ENCODE data around the gene KLRC3. TPM values are rescaled to one million over a fixed set of nuclear protein-coding genes. Genes with fewer than 3 reads are reported as not detected.
A peak's percentile ranks its signal among the peaks of the same experiment; 100 is the strongest.
"Not testable (repeated sequence)": the region's sequence is repeated elsewhere in the genome, so short reads cannot be mapped to it uniquely, and the experiment has no call there.

KLRC3 gene
- polyA plus RNA-seq, 1 donor from 2014 or later: not detected

DNA sequence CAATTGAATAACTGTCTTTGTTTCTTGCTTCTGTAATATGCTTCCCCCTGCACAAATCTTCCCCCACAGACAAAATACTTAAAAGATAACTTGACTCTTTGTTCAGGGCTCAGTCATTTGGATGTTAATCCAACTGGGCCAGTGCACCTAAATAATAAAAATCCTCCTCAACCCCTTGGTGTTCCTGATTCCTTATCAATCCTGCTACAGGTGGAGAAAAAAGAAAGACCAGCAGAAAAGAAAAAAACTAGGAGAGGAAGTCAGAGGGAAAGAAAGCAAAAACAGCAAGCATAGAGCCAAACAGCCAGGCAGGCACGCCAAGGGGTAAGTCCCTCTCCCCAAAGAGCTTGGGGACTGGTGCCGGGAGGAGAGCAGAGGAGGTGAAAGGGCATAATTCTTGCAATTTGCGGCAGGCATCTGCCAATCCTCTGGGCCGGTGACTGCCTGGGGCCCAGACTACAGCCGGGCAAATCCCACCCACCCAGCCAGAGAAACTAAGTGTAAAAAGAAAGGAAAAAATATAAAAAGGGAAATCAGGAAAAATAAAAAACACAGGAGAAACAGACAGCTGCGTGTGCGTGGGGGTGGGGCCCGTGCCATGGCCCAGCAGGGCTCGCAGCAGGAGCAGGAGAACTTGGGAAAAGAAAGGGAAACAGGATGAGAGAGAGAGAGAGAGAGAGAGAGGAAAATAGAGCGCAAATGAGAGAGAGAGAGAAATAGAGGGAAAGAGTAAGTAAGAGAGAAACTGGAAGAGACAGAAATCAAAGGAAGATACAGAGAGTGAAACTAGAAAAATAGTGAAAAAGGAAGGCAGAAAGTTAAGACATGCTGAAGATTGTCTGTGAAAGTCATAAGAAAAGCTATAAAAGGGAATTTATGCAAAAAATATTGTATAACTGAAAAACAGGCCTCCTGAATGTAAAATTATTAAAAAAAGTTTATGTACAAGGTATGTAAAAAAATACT, 51.9 kb downstream of the KLRC3 start:
- H3K4me3 Mint-ChIP-seq: no peak overlapping the region
- H3K27me3 Mint-ChIP-seq: peaks cover 2% of the 10 kb centered on the region
- H3K9me3 Mint-ChIP-seq: peaks cover 0 to 4% (median 3%) of the 10 kb centered on the region in 3 donors
- H3K4me1 Mint-ChIP-seq: peaks cover 9 to 17% (median 10%) of the 10 kb centered on the region in 3 donors
- peaks cover 3% of the 10 kb centered on the region for H3K36me3 Mint-ChIP-seq
- peak overlapping the region in 1 of 3 donors; percentile 57 for H3K27ac Mint-ChIP-seq

GRCh38 chr12:10367714-10368113, 52.7 kb downstream of the KLRC3 start:
- H3K4me1 Mint-ChIP-seq: peaks cover 6 to 14% (median 9%) of the 10 kb centered on the region in 3 donors
- H3K27me3 Mint-ChIP-seq, H3K9me3 Mint-ChIP-seq, H3K27ac Mint-ChIP-seq, H3K4me3 Mint-ChIP-seq, H3K36me3 Mint-ChIP-seq: not testable (repeated sequence)

GRCh38 chr12:10366875-10367274, 53.5 kb downstream of the KLRC3 start:
- peaks cover 6 to 7% (median 7%) of the 10 kb centered on the region in 3 donors for H3K4me1 Mint-ChIP-seq
- H3K27ac Mint-ChIP-seq: no peak overlapping the region
- H3K36me3 Mint-ChIP-seq: peaks cover 3% of the 10 kb centered on the region
- peaks cover 2% of the 10 kb centered on the region for H3K27me3 Mint-ChIP-seq
- H3K4me3 Mint-ChIP-seq: no peak overlapping the region
- peaks cover 0 to 4% (median 3%) of the 10 kb centered on the region in 3 donors for H3K9me3 Mint-ChIP-seq

- Mint-ChIP-seq H3K9me3 (peaks cover 0 to 4% (median 3%) of the 10 kb centered on the region in 3 donors), H3K4me3 (no peak overlapping the region), H3K4me1 (peaks cover 5 to 8% (median 6%) of the 10 kb centered on the region in 3 donors), H3K36me3 (peaks cover 3% of the 10 kb centered on the region), H3K27ac (no peak overlapping the region), H3K27me3 (peaks cover 2% of the 10 kb centered on the region)
Observed at GRCh38 chr12:10365696-10366405, 54.5 kb downstream of the KLRC3 start.

DNA sequence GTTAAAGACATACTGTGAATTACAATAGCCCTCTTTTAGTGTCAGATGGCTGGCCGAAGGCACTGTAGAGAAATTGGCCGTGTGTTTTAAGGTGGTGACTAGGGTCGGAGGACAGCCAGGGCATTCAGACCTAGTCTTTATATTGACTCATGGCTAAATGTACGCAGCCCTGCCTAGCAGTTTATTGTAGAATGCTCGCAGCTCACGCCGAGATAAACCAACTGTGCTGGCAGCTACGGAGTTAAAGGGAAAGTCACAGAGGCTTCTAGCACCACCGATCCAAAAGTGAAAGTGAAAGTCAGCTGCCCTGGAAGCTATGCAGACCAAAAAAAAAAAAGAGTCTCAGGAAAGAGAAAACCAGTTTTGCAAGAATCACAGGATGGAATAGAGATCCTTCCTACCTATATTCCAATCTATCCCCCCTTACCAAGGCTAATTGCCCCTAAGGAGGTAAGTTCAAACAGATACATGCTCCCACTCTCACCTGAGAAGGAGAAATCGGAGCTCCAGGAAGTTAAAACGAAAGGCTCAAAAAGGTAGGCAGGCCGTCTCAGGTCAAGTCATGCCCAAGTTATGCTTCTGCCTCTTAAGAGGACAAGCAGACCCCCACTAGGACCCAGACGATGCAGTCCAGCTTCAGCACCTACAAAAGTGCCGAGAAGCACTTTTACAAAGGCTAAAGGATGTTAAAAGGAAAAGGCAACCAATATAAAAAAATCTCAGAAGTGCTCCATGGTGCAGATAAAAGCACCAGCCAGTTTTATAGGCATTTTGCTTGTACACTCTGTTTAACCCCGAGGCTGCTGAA, 55.4 kb downstream of the KLRC3 start:
- Mint-ChIP-seq H3K4me3 (no peak overlapping the region), H3K36me3 (peaks cover 3% of the 10 kb centered on the region), H3K4me1 (peaks cover 2 to 8% (median 6%) of the 10 kb centered on the region in 3 donors)

DNA sequence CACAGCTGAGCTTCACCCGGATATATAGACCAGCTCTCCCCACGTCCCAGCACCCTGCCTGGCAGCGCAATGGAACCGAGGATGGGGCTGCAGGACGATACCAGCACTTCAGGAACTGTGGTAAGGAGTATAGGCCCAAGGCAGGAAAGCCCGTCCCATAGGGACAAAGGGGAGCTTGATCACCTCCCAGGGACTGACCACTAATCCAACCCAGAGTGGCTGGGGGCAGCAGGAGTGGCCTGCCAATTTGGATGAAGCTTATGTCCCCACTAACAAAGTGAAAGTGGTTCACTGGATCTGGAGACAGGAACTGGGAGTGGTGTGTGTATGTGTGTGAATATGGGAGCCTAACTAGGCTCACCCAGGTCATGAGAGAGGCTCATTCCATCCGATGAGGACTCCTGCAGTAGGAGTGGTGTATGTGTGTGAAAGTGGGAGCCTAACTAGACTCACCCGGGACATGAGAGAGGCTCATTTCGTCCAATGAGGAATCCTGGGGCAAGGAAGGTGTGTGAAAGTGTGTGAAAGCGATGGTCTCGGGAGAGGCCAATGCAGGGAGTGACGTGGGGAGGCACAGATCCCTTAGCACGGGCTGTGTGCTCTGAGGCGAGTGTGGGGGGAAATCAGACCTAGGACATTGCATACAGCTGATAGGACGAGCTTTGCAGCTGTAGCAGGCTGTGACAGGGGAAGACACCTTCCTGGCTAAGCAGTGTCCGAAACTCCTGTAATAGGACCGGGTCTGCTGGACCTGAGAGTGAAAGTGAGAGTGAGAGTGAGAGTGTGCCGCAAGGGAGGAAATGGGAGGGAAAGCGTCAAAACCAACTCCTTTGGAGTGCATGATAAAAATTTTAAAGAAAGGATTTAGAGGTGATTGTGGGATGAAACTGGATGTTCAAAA, 56.2 kb downstream of the KLRC3 start:
- peaks cover 3% of the 10 kb centered on the region for H3K36me3 Mint-ChIP-seq
- no peaks in the 10 kb centered on the region for H3K27me3 Mint-ChIP-seq
- H3K4me1 Mint-ChIP-seq: peaks cover 0 to 8% (median 6%) of the 10 kb centered on the region in 3 donors
- no peak overlapping the region for H3K27ac Mint-ChIP-seq
- H3K4me3 Mint-ChIP-seq: no peak overlapping the region
- H3K9me3 Mint-ChIP-seq: peaks cover 0 to 4% (median 3%) of the 10 kb centered on the region in 3 donors

More for the DNA sequence above, 55.4 kb downstream of the KLRC3 start:
- peaks cover 0 to 4% (median 3%) of the 10 kb centered on the region in 3 donors for H3K9me3 Mint-ChIP-seq
- peaks cover 2% of the 10 kb centered on the region for H3K27me3 Mint-ChIP-seq
- H3K27ac Mint-ChIP-seq: no peak overlapping the region

DNA sequence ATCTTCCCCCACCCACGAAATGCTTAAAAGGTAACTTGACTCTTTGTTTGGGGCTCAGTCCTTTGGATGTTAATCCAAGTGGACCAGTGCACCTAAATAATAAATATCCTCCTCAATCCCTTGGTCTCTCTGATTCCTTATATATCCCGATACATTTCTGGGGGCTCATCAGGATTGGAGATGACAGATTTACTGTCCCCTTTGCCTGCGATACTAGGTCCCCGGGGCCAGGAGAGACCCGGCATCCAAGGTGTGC, 56.8 kb downstream of the KLRC3 start:
- H3K27ac Mint-ChIP-seq: no peak overlapping the region
- H3K36me3 Mint-ChIP-seq: peaks cover 3% of the 10 kb centered on the region
- H3K9me3 Mint-ChIP-seq: peaks cover 0 to 4% (median 3%) of the 10 kb centered on the region in 3 donors
- peaks cover 0 to 8% (median 6%) of the 10 kb centered on the region in 3 donors for H3K4me1 Mint-ChIP-seq
- no peaks in the 10 kb centered on the region for H3K27me3 Mint-ChIP-seq
- no peak overlapping the region for H3K4me3 Mint-ChIP-seq

- H3K4me1 Mint-ChIP-seq: peaks cover 0 to 8% (median 6%) of the 10 kb centered on the region in 3 donors
- peak overlapping the region in 2 of 4 donors; percentile 1 to 3 for H3K4me3 Mint-ChIP-seq
- H3K9me3 Mint-ChIP-seq: peaks cover 0 to 2% (median 2%) of the 10 kb centered on the region in 3 donors
- no peaks in the 10 kb centered on the region for H3K27me3 Mint-ChIP-seq
- peaks cover 2% of the 10 kb centered on the region for H3K36me3 Mint-ChIP-seq
- H3K27ac Mint-ChIP-seq: peak overlapping the region in 1 of 3 donors; percentile 20
Observed at GRCh38 chr12:10362828-10363657, 57.4 kb downstream of the KLRC3 start.

DNA sequence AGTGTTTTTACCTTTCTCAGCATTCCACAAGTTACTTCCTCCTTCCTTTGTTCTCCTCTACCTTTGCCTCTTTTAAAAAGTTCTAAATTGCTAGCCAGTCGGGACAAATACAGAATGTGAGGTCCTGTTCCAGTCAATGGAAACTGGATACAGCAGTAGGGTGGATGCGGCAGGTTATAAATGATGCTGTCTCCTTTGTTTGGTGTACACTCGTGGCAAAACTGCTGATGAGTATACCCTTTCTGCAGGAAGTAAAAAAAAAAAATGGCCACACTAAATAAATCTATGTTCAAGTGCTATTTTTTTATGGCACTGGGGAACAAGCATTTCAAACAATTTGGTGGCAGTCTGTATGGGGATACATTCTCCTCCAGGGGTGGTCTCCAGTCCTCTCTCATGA, 58.1 kb downstream of the KLRC3 start:
- H3K27ac Mint-ChIP-seq: peak overlapping the region in 1 of 3 donors; percentile 20
- peak overlapping the region in 1 of 4 donors; percentile 47 for H3K4me3 Mint-ChIP-seq
- no peaks in the 10 kb centered on the region for H3K27me3 Mint-ChIP-seq
- peaks cover 0 to 8% (median 6%) of the 10 kb centered on the region in 3 donors for H3K4me1 Mint-ChIP-seq
- H3K9me3 Mint-ChIP-seq: no peaks in the 10 kb centered on the region
- no peaks in the 10 kb centered on the region for H3K36me3 Mint-ChIP-seq

Other genes with a start within 250 kb of the KLRC3 start
- not detected for gene OLR1, start 248.5 kb downstream of the KLRC3 start, polyA plus RNA-seq
- not detected for gene TMEM52B, start 241.6 kb downstream of the KLRC3 start, polyA plus RNA-seq
- 0.68 TPM for gene GABARAPL1, start 207.7 kb downstream of the KLRC3 start, polyA plus RNA-seq
- 13.1 TPM for gene KLRD1, start 112.7 kb downstream of the KLRC3 start, polyA plus RNA-seq
- 15.8 TPM for gene KLRK1, start 30.6 kb downstream of the KLRC3 start, polyA plus RNA-seq
- not detected for gene KLRC4, start 10.8 kb downstream of the KLRC3 start, polyA plus RNA-seq
- not detected for gene KLRC2, start 15.4 kb upstream of the KLRC3 start, polyA plus RNA-seq
- 4.5 TPM for gene KLRC1, start 32.8 kb upstream of the KLRC3 start, polyA plus RNA-seq
- gene EIF2S3B, start 85.3 kb upstream of the KLRC3 start, polyA plus RNA-seq: 0.41 TPM
- gene MAGOHB, start 193.0 kb upstream of the KLRC3 start, polyA plus RNA-seq: 42.0 TPM

Data from IgD-negative memory B cell (primary cell).